Body of pancreas (tissue), 4 donors: ENCODE results near the gene SLCO3A1. TPM values are rescaled to one million over a fixed set of nuclear protein-coding genes. Genes with fewer than 3 reads are reported as not detected.
A peak's percentile ranks its signal among the peaks of the same experiment; 100 is the strongest.

Experiments used
- ATAC-seq: fragments of 150-250 bp; one replicate; pipeline ENCODE4 v1.9.1; 2016
- DNase-seq, 4 donors: peaks; one replicate each; pipeline ENCODE4 v3.0.0-alpha.2; 2019
- H3K27ac ChIP-seq, 4 donors: fragments of 200-600 bp; sonication (generic); 1 replicate in 3 of 4; 2 replicates in 1 of 4; pipeline versions ENCODE4 v1.5.1 to v1.6.1; 2016 to 2019; ENCODE audit warnings: mild to moderate bottlenecking in 1 of 4, mixed read lengths in 1 of 4, moderate library complexity in 1 of 4
- H3K27me3 ChIP-seq, 2 donors: fragments of 200-600 bp; sonication (generic); one replicate each; pipeline ENCODE4 v1.6.0; 2016; ENCODE audit warnings: mild to moderate bottlenecking in 1 of 2
- H3K36me3 ChIP-seq, 2 donors: fragments of 200-600 bp; sonication (generic); replicated peaks in 1 of 2; 2 replicates each; pipeline ENCODE4 v1.5.1; 2016; ENCODE audit warnings: low read depth in 2 of 2; ENCODE audit not compliant: insufficient read depth in 1 of 2
- H3K4me1 ChIP-seq: fragments of 200-600 bp; sonication (generic); one replicate; pipeline ENCODE4 v1.6.0; 2016
- H3K4me3 ChIP-seq, 2 donors: fragments of 200-600 bp; sonication (generic); 1 replicate in 1 of 2; 2 replicates in 1 of 2; pipeline ENCODE4 v1.5.1; 2016 to 2019
- H3K9me3 ChIP-seq, 3 donors: fragments of 200-600 bp; sonication (generic); 1 replicate in 2 of 3; 2 replicates in 1 of 3; pipeline ENCODE4 v1.5.1; 2016
- CTCF ChIP-seq, 7 experiments: fragments of 450-650 bp in 4 of 7; fragments of 200-600 bp in 3 of 7; sonication (generic) in 3 of 7; IDR thresholded peaks; one replicate each; pipeline ENCODE4 v1.5.1; 2016 to 2019; ENCODE audit warnings: antibody characterized with exemption in 7 of 7
- POLR2A ChIP-seq, 3 donors: fragments of 450-650 bp; IDR thresholded peaks; one replicate each; pipeline ENCODE4 v1.6.1; 2016; ENCODE audit warnings: antibody characterized with exemption in 3 of 3, mild to moderate bottlenecking in 2 of 3
- WGBS, 2 donors: methylation state at CpG; one replicate each; pipeline ENCODE4 v1.1.5; 2017; 5-methylcytosine and 5-hydroxymethylcytosine counted together
- intact Hi-C: fragments of 100-400 bp; cut with DNase I; formaldehyde crosslinking; loops from one replicate; pipeline ENCODE4 v1.15.1; 2023
- total RNA-seq, 2 donors: library from RNA; depleted of rRNA; stranded (reverse); fragments of >200 nt; gene quantifications; one replicate each; pipeline ENCODE4 v1.1.0, GENCODE V29; 2016

The SLCO3A1 gene
- total RNA-seq, 2 donors from 2014 or later: 5.7 to 12.9 TPM

DNA sequence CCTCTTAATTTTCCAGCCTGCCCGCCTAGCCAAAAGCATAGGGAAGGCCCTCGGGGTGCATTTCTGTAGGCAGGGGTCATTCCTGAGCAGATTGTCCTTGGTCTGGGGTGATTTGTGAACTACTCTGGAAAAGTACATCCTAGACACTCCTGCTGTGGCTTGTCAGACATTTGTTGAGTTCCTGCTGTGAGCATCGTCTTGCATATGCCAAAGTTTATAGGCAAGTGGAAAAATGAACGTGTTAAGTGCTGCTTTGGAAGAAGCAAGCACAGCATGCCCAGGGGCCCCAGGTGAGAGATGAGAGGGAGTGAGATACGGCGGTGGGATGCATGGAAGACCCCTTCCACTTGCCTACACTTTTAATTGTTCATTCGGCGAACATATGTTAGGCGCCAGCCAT, 302.4 kb downstream of the SLCO3A1 start:
- Histone ChIP-seq H3K36me3 (no peaks in the 10 kb centered on the region), H3K9me3 (no peaks in the 10 kb centered on the region), H3K27ac (no peak overlapping the region), H3K27me3 (no peaks in the 10 kb centered on the region), H3K4me3 (no peak overlapping the region), H3K4me1 (no peaks in the 10 kb centered on the region)
- ATAC-seq (no peak), DNase-seq (no peak)
- TF ChIP-seq CTCF (IDR thresholded peaks at IDR 0.05): no peak
- no peak for TF ChIP-seq POLR2A (IDR thresholded peaks at IDR 0.05)
- WGBS, 2 donors: 85 to 87% methylated on average over 9 of the region's 9 CpGs
- intact Hi-C loops: no loop called here

DNA sequence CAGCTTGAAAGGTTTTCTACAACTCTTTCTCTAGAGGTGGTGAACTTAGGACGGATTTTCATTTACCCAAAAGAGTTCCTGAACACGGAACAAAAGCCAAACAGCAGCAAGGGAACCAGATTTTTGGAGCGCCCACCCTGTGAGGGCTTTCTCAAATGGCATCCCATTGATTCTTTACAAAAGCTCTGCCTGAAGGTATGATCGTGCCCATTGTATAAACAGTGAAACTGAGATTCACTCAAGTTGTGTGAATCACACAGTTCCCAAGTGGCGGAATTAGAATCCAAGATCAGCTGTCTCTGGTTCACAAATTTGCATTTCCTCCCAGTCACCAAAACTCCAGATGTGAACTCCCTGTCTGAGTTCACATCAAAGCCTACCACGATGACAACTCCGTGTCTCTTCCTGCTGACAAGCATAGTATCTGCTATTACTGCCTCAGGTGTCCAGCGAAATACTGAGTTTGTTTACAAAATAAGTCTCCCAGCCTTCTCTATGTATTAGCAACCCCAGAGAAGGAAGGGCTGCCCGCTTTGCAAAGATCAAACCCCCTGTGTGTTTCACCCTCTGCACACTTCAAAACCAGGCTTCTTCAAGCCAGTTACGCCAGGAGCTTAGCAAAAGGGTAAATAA, 304.3 kb downstream of the SLCO3A1 start:
- Histone ChIP-seq H3K27ac (no peak overlapping the region), H3K36me3 (no peaks in the 10 kb centered on the region), H3K9me3 (no peaks in the 10 kb centered on the region), H3K4me1 (no peaks in the 10 kb centered on the region), H3K27me3 (no peaks in the 10 kb centered on the region), H3K4me3 (no peak overlapping the region)
- WGBS, 2 donors: 79 to 83% methylated on average over 10 of the region's 10 CpGs
- intact Hi-C loops: no loop called here
- ATAC-seq (no peak), DNase-seq (no peak)
- TF ChIP-seq CTCF (IDR thresholded peaks at IDR 0.05) (no peak), POLR2A (IDR thresholded peaks at IDR 0.05) (no peak)

DNA sequence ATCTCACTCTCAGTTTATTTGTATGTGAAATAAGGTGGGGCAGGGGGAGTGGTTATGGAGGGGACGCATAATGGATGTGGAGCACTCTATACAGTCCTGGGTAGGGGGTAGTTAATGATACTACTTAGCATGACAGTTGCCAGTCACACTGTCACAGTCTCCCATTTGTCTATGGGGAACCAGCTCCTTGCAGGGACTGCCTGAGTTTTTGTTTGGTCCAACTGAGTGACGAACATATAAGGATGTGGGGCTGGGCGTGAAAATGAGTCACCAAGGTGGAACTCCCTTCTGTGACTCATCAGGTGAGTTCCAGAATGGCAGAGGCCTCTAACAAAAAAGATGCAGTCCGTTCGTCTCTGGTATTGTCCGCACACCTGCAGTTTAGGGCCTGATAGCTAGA, 304.9 kb downstream of the SLCO3A1 start:
- Histone ChIP-seq H3K27me3 (no peaks in the 10 kb centered on the region), H3K4me1 (no peaks in the 10 kb centered on the region), H3K27ac (no peak overlapping the region), H3K4me3 (no peak overlapping the region), H3K9me3 (no peaks in the 10 kb centered on the region), H3K36me3 (no peaks in the 10 kb centered on the region)
- TF ChIP-seq CTCF (IDR thresholded peaks at IDR 0.05) (no peak), POLR2A (IDR thresholded peaks at IDR 0.05) (no peak)
- DNase-seq (peak in 1 of 4 donors; percentile 8), ATAC-seq (no peak)
- intact Hi-C loops: no loop called here
- WGBS, 2 donors: 72 to 85% methylated on average over 6 of the region's 6 CpGs

DNA sequence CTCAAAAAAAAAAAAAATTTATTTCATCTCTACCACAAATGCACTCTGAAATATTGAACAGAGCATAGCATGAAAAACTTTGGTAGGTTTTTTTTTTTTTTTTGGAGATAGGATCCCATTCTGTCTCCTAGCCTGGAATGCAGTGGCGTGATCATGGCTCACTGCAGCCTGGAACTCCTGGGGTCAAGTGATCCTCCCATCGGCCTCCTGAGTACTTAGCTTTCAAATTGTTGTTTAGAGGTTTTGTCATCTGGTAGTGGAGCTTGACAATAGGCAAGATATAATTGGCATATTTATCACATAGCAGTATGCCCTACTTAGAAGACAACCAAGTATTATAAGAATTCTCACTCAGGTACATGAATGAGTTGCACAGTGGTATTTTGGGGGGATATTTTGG, 306.0 kb downstream of the SLCO3A1 start:
- H3K4me3 ChIP-seq: no peak overlapping the region
- no peaks in the 10 kb centered on the region for H3K9me3 ChIP-seq
- peaks cover 4% of the 10 kb centered on the region for H3K4me1 ChIP-seq
- H3K27ac ChIP-seq: no peak overlapping the region
- DNase-seq (no peak), ATAC-seq (no peak)
- no peak for TF ChIP-seq CTCF (IDR thresholded peaks at IDR 0.05)
- no peak for TF ChIP-seq POLR2A (IDR thresholded peaks at IDR 0.05)
- H3K36me3 ChIP-seq: no peaks in the 10 kb centered on the region
- 87 to 97% methylated on average over 2 of the region's 2 CpGs for WGBS, 2 donors
- H3K27me3 ChIP-seq: no peaks in the 10 kb centered on the region
- intact Hi-C loops: no loop called here
